ENCODE data around the gene CAP2.
"Not testable (repeated sequence)": the region's sequence is repeated elsewhere in the genome, so short reads cannot be mapped to it uniquely, and the experiment has no call there.

Gene CAP2

GRCh38 chr6:17439243-17439993, 46.0 kb downstream of the CAP2 start:
- Histone ChIP-seq H3K9me3 (ENCODE audit: control insufficient read depth, insufficient read depth, low read length) (no peaks in the 10 kb centered on the region), H3F3A (ENCODE audit: control insufficient read depth, insufficient read depth) (no peaks in the 10 kb centered on the region), H4K20me1 (ENCODE audit: control insufficient read depth, insufficient read depth, low read depth, low read length) (no peaks in the 10 kb centered on the region), H3K4me2 (ENCODE audit: low read length) (no peak overlapping the region), H3K27ac (ENCODE audit: low read depth, low read length) (no peak overlapping the region), H3K9me2 (replicated peaks; ENCODE audit: control insufficient read depth, low read length) (no peaks in the 10 kb centered on the region), H3K79me2 (ENCODE audit: control insufficient read depth, low read length) (no peaks in the 10 kb centered on the region), H3K36me3 (ENCODE audit: control insufficient read depth, low read length) (no peaks in the 10 kb centered on the region), H3K4me1 (ENCODE audit: control insufficient read depth, low read length) (no peaks in the 10 kb centered on the region), H3K27me3 (ENCODE audit: control insufficient read depth, low read length) (no peaks in the 10 kb centered on the region), H3K4me3 (ENCODE audit: low read length) (no peak overlapping the region)
- TF ChIP-seq EZH2phosphoT487 (IDR thresholded peaks at IDR 0.05; ENCODE audit: borderline replicate concordance, low read length) (no peak), CTCF (IDR thresholded peaks at IDR 0.05; ENCODE audit: low read depth, low read length, poor library complexity, severe bottlenecking) (no peak)

GRCh38 chr6:17440811-17441210, 47.4 kb downstream of the CAP2 start:
- H3K27me3 ChIP-seq (ENCODE audit: control insufficient read depth, low read length); H3K79me2 ChIP-seq (ENCODE audit: control insufficient read depth, low read length); H3K27ac ChIP-seq (ENCODE audit: low read depth, low read length); H3K36me3 ChIP-seq (ENCODE audit: control insufficient read depth, low read length); H3K4me2 ChIP-seq (ENCODE audit: low read length); H3K9me3 ChIP-seq (ENCODE audit: control insufficient read depth, insufficient read depth, low read length); H4K20me1 ChIP-seq (ENCODE audit: control insufficient read depth, insufficient read depth, low read depth, low read length); H3K9me2 ChIP-seq (replicated peaks; ENCODE audit: control insufficient read depth, low read length); H3F3A ChIP-seq (ENCODE audit: control insufficient read depth, insufficient read depth); H3K4me1 ChIP-seq (ENCODE audit: control insufficient read depth, low read length); H3K4me3 ChIP-seq (ENCODE audit: low read length): not testable (repeated sequence)

- no peaks in the 10 kb centered on the region for H4K20me1 ChIP-seq (ENCODE audit: control insufficient read depth, insufficient read depth, low read depth, low read length)
- no peak overlapping the region for H3K27ac ChIP-seq (ENCODE audit: low read depth, low read length)
- H3K27me3 ChIP-seq (ENCODE audit: control insufficient read depth, low read length), result no peaks in the 10 kb centered on the region
- no peaks in the 10 kb centered on the region for H3K9me2 ChIP-seq (replicated peaks; ENCODE audit: control insufficient read depth, low read length)
- no peaks in the 10 kb centered on the region for H3F3A ChIP-seq (ENCODE audit: control insufficient read depth, insufficient read depth)
- no peaks in the 10 kb centered on the region for H3K4me1 ChIP-seq (ENCODE audit: control insufficient read depth, low read length)
- H3K36me3 ChIP-seq (ENCODE audit: control insufficient read depth, low read length), result no peaks in the 10 kb centered on the region
- H3K9me3 ChIP-seq (ENCODE audit: control insufficient read depth, insufficient read depth, low read length), result no peaks in the 10 kb centered on the region
- H3K79me2 ChIP-seq (ENCODE audit: control insufficient read depth, low read length), result no peaks in the 10 kb centered on the region
- no peak overlapping the region for H3K4me3 ChIP-seq (ENCODE audit: low read length)
- H3K4me2 ChIP-seq (ENCODE audit: low read length), result no peak overlapping the region
- TF ChIP-seq CTCF (IDR thresholded peaks at IDR 0.05; ENCODE audit: low read depth, low read length, poor library complexity, severe bottlenecking), result no peak
- TF ChIP-seq EZH2phosphoT487 (IDR thresholded peaks at IDR 0.05; ENCODE audit: borderline replicate concordance, low read length), result no peak
Measured at GRCh38 chr6:17442196-17442595, 48.8 kb downstream of the CAP2 start.

- Histone ChIP-seq H3K36me3 (ENCODE audit: control insufficient read depth, low read length) (no peaks in the 10 kb centered on the region), H4K20me1 (ENCODE audit: control insufficient read depth, insufficient read depth, low read depth, low read length) (no peaks in the 10 kb centered on the region), H3K4me1 (ENCODE audit: control insufficient read depth, low read length) (no peaks in the 10 kb centered on the region), H3K4me3 (ENCODE audit: low read length) (no peak overlapping the region), H3K9me3 (ENCODE audit: control insufficient read depth, insufficient read depth, low read length) (no peaks in the 10 kb centered on the region), H3K79me2 (ENCODE audit: control insufficient read depth, low read length) (no peaks in the 10 kb centered on the region), H3K27me3 (ENCODE audit: control insufficient read depth, low read length) (no peaks in the 10 kb centered on the region), H3K27ac (ENCODE audit: low read depth, low read length) (no peak overlapping the region), H3K4me2 (ENCODE audit: low read length) (no peak overlapping the region), H3K9me2 (replicated peaks; ENCODE audit: control insufficient read depth, low read length) (no peaks in the 10 kb centered on the region), H3F3A (ENCODE audit: control insufficient read depth, insufficient read depth) (no peaks in the 10 kb centered on the region)
- TF ChIP-seq CTCF (IDR thresholded peaks at IDR 0.05; ENCODE audit: low read depth, low read length, poor library complexity, severe bottlenecking) (no peak), EZH2phosphoT487 (IDR thresholded peaks at IDR 0.05; ENCODE audit: borderline replicate concordance, low read length) (no peak)
Measured at GRCh38 chr6:17446713-17447112, 53.3 kb downstream of the CAP2 start.

All from DOHH2 (cell line).